GF-D8 (cell line): ENCODE results near the gene EEF1AKMT3.
"Not testable (repeated sequence)": the region's sequence is repeated elsewhere in the genome, so short reads cannot be mapped to it uniquely, and the experiment has no call there.

Experiments
- DNase-seq: peaks from one replicate; lab custom pipeline; 2025; lab: John Stamatoyannopoulos, UW

EEF1AKMT3 gene

DNA sequence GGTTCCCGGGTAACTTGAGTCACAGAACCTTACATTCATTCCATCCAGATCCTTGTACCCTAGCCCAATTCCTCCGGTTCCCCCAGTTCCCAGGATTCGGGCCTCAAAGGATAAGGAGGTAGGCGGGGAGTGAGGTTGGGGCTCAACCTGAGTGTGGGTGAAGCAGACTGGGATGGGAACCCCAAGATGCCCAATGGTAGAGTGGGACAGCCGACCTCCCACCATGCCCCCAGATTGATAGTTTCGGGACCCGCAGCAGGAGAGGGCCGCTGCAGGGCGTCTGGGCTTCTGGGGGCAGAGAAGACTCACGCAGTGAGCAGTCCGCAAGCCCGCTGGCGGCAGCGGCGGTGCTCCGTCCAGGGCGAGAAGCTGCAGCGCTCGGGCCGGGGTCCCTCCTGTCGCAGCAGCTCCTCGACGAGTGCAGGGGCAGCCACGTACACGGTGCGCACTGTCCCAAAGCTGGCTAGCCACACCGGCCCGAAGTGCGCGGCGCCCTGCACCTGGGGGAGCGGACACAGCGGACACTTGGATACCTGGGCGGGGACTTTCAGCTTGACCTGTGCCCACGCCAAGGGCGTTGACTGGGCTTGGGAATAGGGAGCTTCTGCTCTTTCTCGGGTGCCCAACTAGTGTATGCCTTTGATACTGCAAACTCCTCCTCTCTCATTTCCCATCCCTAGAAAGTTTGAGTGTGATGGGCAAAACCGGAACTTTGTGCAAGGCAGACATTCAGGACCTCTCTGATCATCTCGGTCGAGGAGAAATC, 6.5 kb upstream of the EEF1AKMT3 start:
- DNase-seq = no peak

GRCh38 chr12:57766464-57767304, 5.7 kb upstream of the EEF1AKMT3 start, which contains the start of gene CYP27B1:
CYP27B1 (minus strand) TSS chr12:57767078; CDS start chr12:57767041, 37 bp downstream.
- DNase-seq = no peak

DNA sequence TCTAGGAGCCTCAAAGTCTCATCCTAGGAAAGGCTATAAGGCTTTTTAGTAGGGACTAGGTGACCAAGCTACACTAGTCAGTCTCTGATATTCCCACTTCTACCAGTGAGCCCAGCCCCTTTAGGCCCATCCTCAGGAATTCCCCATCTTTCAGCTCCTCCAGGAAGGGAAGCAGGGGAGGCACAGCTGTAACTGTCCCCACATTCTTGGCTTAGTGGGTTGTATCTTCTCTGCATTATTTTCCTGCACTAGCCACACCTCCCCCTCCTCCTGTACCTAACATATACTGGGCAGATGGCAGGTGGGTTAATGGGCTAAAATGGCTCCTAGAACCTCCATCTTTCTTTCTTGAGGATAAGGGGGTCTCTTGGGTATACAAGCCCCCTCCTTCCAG, 5.1 kb upstream of the EEF1AKMT3 start:
- no peak for DNase-seq

- DNase-seq = no peak
These were observed 4.5 kb upstream of the EEF1AKMT3 start for GRCh38 chr12:57767876-57768275.

- DNase-seq = no peak
These were observed 2.8 kb upstream of the EEF1AKMT3 start for GRCh38 chr12:57769594-57769993.

DNA sequence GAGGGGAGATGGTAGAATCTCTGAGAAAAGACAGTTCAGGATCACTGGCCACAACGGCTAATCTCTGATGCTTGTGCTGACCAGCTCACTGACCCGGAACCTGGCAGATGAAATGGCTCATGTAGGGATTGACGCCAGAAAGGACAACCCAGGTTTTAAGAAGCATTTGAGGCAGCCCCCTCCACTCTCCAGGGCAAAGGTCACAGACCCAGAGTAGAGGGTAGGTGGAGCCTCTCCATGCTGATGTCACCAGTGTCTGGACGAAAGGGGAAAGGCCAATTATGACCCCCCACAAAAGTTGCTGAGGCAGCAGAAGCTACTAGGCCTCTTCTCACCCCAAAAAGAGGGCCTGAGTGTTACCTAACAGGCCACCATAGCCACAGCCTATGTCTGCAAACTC, 1.7 kb upstream of the EEF1AKMT3 start:
- DNase-seq = no peak

DNA sequence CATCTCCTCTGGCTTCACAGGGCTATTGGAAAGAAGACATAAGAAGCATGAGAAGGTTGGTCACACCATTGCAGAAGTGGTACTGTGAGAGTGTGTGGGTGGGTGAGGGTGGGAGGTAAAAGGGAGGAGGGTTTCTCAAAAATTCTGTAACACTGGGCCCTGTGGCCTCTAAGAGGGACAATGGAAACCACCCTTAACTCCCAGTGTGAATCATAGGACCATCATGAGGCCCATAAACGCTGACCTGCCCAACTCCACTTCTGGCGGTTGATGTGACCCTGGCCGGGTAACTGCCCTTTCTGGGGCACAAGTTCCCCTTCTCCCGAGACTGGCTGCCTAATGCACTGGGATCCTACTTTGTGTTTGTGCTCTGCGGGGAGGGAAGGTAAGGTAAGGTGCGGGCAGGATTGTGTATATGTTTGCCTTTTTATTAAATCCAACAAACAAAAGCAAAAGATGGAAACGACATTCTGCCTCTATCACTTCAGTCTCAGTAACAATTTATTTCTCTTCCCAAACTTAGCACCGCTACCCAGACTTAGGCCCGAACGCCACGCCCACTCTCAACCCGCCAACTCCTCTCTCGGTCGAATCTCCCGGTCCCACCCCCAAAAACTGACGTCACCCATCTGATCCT, 1.1 kb upstream of the EEF1AKMT3 start:
- peak; percentile 85 for DNase-seq

- DNase-seq = peak; percentile 88
These were observed 463 bp upstream of the EEF1AKMT3 start, which contains the start of gene METTL1 for GRCh38 chr12:57771873-57772428. METTL1 (minus strand) TSS chr12:57772105; CDS start chr12:57772083, 22 bp downstream.

- DNase-seq = not testable (repeated sequence)
These were observed 2.2 kb downstream of the EEF1AKMT3 start for GRCh38 chr12:57774634-57775033.

DNA sequence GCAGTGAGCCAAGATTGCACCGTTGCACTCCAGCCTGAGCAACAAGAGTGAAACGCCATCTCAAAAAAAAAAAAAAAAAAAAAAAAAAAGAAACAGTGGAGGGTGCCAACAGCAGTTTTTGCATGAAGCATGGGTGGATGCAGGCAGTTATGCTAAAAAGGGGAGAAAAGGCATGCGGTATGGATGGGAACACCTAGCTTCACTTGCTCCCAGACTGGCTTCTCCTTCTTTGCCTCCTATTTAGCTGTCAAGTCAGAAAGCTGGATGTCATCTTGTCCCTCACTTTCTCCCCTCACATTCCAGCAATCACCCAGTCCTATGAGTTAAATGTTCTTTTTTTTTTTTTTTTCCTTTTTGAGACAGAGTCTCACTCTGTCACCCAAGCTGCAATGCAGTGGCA, 2.6 kb downstream of the EEF1AKMT3 start:
- DNase-seq = no peak

- DNase-seq = peak; percentile 76
These were observed 3.3 kb downstream of the EEF1AKMT3 start for GRCh38 chr12:57775563-57776246.

DNA sequence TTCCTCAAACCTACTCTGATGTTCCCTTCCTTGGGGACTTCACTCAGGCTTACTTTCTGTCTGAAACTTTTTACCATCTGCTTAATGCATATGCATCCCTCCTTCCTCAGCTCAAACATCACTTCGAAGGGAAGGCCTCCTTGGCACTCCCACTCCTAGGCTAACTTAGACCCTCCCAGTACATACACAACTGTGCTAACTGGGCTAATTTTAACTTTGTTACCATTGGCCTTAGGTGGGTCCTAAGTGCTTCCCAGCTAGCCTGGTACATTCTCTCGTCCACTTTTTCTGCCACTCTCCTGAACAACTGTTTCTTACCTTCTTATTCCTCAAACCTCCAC, 3.8 kb downstream of the EEF1AKMT3 start:
- no peak for DNase-seq

- DNase-seq = no peak
These were observed 5.0 kb downstream of the EEF1AKMT3 start for GRCh38 chr12:57777367-57777766.

DNA sequence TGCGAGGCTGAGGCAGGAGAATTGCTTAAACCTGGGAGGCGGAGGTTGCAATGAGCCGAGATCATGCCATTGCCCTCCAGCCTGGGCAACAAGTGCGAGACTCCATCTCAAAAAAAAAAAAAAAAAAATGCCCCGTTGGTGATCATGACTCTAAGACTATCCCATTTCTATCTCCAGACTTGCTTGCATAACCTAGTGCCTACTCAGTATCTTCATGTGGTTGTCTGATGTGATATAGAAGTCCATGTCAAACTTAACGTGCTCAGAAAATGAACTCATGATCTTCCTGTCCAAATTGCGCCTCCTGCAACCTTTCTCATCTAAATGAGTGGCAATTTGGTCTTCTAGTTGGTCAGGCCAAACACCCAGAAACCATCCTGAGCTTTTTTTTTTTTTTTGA, 5.5 kb downstream of the EEF1AKMT3 start:
- no peak for DNase-seq

GRCh38 chr12:57779736-57780135, 7.3 kb downstream of the EEF1AKMT3 start:
- DNase-seq = no peak

- DNase-seq = no peak
These were observed 8.0 kb downstream of the EEF1AKMT3 start for GRCh38 chr12:57780284-57780897.

GRCh38 chr12:57781244-57781643, 8.8 kb downstream of the EEF1AKMT3 start:
- DNase-seq = peak; percentile 69

DNA sequence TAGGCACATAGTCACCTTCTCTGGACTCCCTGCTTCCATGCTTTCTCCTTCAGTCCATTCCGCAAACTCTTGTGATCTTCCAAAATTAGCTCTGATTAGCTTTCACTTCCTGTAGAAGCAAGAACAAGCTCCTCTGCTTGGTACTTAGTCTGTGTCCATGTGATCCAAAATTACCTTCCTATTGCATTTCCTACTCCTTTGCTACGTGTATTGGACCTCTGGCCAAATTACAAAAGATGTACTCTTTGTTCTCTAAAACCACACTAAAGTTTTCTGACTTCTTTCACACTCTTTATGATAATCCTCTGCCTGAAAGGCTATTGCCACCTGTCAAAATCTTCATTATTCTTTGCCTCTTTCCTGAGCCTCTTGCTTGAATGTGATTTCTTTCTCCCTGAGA, 9.4 kb downstream of the EEF1AKMT3 start:
- DNase-seq = no peak

GRCh38 chr12:57782243-57782607, 9.8 kb downstream of the EEF1AKMT3 start:
- DNase-seq = no peak

DNA sequence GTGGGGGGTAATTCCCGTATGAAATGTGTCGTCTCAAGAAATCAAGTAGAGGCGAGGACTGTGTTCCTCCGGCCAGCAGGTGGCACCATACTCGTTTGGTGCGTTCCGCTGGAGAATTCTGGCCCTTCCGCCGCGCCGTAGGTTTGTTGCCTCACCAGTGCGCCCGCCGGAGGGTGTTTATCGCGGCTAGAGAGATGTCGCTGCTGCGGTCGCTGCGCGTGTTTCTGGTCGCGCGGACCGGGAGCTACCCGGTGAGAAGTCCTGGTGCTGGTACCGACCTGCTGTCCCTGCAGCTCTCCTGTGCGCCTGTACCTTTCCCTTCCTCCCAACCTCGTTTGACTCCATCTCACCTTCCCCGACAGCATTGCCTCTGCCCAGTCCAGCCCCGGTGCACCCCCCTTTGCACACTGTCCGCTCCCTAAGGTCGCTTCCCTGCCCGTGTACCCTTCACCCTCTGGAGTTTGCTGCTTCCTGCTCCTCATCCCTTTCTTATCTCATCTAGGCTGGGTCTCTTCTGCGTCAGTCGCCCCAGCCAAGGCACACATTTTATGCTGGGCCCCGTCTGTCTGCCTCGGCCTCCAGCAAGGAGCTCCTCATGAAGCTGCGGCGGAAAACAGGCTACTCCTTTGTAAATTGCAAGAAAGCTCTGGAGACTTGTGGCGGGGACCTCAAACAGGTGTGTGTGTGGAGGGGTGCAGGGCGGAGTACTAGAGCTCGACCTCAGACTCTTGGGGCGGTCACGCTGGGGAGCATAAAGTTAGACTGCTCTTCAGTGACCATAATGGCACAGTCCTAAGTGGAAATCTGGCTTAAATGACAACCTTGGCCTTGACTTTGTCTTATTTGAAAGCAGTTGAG, 10.4 kb downstream of the EEF1AKMT3 start, which contains the start of gene TSFM:
Gene TSFM (plus strand): TSS at position 180 of the 858 bp plus-strand sequence. CDS start 15 bp downstream, at position 195.
- DNase-seq = peak; percentile 64
